NK-92 (cell line): ENCODE results near the gene PIP5KL1.

Source experiments
- DNase-seq: peaks from one replicate; lab custom pipeline; 2025; ENCODE audit not compliant: unreplicated experiment; lab: John Stamatoyannopoulos, UW

The PIP5KL1 gene

DNA sequence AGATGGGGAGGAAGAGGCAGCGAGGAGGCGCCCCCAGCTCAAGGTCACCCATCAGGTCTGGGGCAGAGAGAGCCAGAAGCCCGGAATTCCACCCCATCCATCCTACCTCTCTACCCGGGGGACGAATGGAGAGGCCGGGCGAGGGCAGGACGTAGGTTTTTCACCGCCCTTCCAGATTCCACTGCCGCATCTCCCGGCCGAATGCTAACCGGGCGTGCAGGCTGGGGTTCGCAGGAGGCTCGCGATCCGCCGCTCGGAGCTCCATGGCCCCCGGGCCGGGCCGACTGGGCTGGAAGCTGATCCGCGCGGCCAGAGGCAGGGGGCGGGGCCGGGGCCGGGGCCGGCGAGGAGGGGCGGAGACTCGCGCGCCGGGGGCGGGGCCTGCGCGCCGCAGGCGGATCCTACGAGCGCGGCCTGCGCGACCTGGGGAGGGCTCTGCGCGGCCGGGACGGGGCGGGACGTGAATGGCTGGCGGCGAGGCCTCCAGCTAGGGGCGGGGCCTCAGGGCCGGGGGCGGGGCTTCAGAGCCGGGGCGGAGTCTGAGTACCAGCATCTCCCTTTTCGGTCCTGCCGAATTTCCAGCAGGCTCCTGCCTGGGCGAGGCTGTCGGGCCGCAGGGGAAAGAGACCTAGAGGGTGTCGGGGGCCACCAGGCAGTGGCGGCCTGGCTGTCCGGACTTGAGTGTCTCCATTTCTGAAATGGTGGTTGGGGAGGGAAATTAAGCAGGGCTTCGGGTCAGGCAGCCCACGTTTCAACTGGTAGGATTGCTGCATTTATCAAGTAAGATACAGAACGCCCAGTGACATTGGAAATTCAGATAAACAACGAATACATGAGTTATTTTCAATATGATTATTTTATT lies 13.6 kb downstream of the PIP5KL1 start, which contains the start of gene ST6GALNAC4:
Gene ST6GALNAC4 (minus strand): TSS at position 322 of the 862 bp plus-strand sequence. CDS start 622 bp downstream, outside the sequence.
- peak; percentile 71 for DNase-seq

DNA sequence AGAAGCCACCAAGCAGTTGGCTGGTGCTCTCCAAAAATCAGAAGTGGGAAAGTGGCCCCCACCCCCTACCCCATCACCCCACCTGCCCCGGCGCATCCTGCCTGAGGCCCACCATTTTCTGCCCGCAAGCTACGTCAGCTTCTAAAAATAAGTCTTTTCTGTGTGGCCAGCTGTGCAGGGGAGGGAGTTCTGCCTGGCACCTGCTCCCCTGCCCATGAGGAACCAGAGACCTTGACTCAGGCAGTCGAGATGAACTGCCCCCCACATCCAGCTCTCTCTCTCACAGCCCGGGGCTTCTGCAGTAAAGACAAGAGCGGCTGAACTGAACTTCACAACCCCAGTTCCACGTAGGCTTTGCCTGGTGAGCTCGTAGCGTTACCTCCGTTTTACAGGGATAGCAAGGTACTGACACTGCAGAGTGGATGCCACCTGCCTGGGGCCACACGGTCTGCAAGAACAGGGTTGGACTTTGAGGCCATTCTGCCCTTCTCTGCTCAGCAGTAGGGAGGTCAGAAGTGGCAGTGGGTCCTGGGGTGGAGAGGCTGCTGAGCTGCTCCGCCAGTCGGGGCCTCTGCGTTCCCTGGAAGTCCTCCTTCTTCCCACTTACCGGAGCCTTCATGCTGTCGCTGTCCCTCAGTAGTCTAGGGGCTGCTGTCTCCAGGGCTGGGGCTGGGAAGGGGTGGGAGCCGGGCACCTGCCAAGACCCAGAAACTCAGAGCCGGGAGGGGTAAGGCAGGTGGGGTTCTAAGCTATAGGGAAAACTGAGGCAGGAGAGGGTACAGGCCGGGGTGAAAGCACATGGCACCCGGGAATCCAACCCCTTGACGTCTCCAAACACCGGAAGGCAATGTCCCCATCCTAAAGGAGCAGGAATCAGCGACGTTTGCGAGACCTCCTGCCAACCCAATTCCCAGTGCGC lies 14.5 kb downstream of the PIP5KL1 start:
- no peak for DNase-seq

DNA sequence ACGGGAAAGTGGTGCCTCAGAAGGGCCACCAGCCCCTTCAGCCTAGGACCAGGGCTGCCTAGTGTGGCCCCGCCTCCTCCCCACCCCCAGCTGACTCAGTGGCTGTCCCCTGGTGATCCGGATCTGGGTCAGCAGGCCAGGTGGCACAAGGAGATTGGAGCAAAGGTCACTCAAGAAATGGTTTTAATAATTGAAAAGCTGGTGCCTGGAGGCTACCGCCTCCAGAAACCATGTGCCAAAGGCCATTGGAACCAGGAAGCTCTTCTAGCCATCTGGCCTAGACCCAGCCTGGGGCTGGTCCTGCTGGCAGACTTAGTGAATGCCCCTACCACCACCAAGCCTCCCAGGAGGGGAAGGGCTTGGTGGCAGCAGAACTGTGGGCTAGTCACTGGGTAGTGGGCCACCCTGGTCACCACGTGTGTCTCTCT lies 15.2 kb downstream of the PIP5KL1 start:
- DNase-seq: no peak

DNA sequence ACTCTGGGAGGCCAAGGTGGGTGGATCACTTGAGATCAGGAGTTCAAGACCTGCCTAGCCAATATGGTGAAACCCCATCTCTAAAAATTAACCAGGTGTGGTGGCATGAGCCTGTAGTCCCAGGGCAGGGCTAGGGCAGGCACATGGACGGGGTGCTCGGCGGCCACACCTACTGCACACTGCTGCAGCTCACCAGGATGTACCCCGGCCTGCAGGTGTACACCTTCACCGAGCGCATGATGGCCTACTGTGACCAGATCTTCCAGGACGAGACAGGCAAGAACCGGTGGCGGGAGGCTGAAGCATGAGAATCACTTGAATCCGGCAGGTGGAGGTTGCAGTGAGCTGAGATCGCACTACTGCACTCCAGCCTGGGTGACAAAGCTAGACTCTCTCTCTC lies 16.9 kb downstream of the PIP5KL1 start:
- no peak for DNase-seq

DNA sequence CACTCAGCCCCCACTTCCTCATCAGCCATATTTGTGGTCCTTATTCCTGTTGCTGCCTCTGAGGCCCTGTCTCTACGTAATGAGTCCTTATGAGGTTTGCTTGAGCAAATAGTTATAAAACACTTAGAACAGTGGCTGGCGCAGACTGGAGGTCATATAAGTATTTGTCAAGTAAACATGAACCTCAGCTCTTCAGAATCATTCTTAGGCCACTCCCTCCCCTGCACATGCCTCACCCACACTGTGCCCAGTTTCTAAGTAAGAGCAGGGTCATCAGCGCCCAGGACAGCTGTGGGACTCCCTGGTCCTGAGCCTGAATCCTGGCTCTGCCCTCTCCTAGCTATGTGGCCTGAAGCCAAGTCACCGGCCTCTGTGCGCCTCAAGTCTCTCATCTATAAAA lies 17.7 kb downstream of the PIP5KL1 start:
- DNase-seq: no peak

DNA sequence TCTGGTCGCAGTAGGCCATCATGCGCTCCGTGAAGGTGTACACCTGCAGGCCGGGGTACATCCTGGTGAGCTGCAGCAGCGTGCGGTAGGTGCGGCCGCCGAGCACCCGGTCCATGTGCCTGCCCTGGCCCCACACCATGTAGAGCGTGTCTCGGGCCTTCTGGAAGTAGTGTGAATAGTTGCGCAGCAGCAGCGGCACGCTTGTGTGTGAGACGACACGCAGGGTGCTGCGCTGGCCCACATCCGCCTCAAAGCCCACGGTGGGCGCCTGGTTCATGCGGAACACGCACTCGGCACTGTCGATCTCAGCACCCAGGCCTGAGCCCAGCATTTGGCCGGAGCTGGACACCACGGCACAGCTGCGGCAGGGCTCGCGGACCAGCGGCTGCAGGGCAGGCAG lies 18.3 kb downstream of the PIP5KL1 start:
- no peak for DNase-seq

DNA sequence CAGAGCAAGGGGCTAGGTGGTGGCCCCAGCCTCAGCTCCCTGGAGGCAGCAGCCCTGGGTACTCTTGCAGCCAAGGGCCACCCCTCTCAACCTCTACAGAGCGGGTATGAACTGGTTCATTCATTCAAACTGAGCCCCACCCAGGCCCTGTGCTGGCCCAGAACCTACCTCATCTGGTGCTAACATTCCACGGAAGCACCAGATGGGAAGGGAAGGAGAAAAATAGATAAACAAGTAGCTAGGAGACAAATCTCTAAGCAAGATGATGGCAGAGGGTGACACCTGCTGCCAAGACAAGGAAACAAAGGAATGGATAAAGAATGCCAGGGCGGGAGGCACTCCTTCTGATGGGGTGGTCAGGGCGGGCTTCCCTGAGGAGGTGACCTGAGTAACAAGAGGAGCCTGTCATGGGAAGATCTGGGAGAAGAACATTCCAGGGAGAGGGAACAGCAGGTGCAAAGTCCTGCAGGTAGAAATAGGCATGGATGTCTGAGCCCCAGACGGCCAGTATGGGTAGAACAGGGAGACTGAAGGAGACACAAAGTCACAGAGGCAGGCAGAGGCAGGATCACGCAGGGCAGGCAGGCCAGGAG lies 19.9 kb downstream of the PIP5KL1 start:
- DNase-seq: no peak

DNA sequence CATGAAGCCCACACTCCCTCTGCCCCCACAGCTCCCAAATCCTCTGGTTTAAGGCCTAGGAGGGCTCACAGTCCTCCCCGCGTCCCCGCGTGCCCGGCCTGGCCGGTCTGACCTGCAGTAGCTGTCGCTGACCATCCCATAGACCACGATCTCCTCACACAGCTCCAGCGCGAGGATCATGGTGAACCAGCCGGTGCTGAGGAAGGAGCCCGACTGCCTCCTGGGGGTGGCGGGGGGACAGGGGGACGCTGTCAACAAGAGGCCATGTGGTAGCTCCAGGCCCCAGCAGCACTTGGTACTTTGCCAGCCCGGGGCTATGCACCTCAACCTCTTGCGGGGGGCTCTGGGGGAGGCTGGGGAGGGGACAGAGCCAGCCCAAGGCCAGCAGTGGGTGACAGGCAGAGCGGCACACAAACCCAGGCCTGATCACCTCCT lies 20.7 kb downstream of the PIP5KL1 start:
- no peak for DNase-seq

DNA sequence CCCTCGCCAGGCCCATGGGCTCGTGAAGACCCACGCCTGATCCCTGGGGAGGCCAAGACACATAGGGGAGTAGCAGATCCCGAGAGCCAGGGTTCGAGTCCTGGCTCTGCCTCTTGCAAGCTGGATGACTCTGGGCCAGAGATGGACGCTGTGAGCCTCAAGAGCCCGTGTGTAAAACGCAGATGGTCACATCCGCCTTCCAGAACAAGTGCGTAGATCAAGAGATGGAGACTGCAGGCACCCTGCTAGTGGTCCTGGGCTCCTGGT lies 22.0 kb downstream of the PIP5KL1 start:
- no peak for DNase-seq

DNA sequence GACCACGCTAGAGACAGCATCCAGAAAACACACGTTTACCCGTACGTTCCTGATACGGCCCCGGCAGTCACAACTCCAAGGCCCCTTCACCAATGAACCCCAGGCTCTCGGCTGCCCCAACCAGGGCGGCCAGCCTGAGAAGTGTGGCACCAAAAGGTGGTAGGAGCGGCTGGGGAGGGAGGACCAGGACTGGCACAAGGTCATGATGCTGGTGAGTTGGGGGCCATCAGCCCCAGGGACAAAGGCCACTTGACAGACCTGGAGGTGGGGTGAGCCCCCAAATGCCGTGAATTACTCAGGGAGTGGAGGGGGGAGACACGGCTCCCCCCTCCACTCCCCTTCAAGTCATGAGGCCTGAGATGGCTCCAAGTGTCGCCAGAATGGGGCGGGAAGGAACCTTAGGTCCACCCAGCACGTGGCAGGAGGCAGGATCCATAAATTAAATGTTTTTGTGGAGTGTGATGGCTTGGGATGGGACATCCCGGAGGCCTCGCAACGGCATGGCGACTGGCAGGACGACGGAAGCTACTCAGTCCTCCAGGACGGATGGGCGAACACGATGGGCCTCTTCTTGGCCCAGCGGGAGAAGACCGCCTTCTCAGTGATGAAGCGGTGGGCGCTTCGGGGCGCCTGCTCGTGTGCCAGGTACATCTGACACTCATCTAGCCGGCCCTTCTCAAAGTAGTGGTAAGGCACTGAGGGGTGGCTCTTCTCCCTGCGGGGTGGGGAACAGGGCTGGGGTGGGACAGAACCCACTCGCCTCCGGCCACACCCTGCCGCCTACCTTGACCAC lies 22.5 kb downstream of the PIP5KL1 start:
- DNase-seq: no peak

DNA sequence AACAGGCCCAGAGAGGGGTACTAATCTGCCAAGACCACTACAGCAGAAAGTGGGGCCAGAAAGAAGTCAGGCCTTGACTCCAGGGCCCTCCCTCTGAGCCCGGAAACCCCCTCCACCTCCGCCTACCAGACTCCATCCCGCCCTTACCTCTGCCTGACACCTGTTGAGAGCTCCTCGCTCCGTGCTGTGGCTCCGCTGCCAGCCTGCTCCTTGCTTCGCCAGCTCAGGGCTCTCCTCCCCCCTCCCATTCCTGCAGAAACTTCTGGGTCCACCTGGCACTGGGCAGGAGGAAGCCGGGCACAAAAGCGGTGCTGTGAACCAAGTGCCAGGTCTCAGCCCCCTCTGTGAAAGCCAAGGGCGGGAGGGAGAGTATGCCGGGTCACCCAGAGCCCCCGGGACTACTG lies 24.8 kb downstream of the PIP5KL1 start:
- no peak for DNase-seq

DNA sequence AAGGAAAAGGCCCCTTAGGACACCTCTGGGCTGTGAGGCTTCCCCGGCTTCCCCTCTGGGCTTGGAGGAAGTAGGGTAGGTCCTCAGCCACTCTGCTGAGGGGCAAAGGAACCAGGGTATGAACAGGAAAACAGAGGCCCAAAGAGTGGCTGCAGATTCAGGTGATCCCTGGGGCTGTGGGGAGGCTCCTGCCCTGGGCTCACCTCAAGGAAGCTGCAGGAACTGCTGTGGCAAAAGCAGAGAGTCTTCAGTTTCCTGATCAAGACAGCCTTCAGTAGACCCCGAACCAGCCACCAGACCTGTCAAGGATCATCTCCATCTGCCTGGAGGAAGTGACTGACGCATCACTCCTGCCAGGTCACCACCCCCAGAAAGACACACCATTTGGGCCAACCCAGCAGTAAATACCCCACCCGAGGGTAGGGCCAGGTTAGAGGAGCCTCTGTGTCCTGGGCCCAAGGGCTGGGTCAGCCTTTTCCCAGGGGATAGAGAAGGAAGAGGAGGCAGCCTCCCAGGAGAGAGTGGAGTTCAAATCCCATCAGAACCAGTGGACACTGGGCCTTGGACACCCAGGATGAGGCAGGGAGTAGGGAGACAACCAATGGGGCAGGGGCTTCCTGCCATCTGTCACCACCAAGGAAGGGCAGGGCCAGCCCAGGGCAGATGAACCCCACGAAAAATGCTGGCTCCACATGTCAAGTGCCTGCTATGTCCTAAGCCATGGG lies 25.4 kb downstream of the PIP5KL1 start:
- DNase-seq: no peak

DNA sequence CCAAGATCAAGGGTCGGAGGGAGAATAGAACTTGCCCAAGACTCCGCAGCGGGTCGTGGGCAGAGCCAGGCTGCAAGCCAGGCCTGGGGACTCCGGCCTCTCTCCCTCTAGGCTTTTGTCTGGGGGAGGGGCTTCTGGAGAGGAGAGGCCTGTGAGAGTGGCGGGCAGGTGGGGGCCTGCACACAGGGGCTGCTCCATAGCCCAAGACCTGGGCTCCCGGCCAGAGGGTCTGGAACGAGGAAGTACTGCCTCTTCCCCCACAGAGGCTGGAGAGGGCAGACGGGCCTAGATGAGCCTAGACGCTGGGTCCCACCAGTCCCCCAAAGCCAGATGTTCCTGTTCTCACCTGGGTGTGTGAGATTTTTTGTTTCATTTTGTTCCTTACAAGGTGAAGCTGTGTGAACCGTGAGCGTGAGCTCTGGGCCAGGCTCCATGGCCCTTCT lies 26.0 kb downstream of the PIP5KL1 start:
- DNase-seq: no peak

DNA sequence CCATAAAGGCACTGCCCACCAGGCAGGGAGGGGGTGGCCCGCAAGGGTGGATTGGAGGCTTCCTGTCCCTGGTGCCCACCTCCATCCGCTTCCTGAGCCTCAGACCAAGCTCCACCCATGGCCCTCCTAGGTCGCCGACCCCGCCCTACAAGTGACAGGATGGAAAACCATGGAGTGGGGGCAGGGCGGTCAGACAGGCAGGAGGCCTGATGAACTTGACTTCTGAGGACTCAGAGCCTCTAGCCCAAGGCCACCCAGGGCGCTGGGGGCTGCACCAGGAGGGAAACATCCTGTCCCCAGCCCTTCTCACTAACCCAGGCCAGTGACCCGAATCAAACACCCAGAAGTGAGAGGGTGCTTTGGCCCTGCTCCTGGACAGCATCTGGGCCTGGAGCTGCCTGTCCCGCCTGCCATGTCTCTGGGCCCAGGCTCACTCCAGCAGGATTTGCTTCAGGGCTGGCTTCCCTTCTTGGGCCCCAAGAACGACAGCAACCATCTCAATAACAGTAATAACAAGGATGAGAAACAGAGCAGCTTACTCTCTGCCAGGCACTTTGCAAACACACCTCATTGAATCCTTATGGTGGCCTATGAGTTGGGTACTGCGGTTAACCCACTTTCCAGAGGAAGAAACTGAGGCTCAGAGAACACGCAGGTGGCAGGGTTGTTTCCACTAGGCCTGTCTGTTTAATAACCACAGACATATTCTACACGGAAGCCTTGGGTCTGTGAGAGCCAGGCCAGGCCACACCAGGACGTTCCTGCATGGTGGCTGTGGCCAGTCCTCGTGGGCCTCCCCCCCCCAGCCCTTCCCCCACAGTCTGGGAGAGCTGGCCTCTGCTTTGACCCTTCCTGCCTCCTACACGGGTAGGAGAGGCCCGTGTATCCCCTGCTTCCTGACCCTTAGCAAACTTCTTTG lies 26.8 kb downstream of the PIP5KL1 start:
- DNase-seq: no peak

DNA sequence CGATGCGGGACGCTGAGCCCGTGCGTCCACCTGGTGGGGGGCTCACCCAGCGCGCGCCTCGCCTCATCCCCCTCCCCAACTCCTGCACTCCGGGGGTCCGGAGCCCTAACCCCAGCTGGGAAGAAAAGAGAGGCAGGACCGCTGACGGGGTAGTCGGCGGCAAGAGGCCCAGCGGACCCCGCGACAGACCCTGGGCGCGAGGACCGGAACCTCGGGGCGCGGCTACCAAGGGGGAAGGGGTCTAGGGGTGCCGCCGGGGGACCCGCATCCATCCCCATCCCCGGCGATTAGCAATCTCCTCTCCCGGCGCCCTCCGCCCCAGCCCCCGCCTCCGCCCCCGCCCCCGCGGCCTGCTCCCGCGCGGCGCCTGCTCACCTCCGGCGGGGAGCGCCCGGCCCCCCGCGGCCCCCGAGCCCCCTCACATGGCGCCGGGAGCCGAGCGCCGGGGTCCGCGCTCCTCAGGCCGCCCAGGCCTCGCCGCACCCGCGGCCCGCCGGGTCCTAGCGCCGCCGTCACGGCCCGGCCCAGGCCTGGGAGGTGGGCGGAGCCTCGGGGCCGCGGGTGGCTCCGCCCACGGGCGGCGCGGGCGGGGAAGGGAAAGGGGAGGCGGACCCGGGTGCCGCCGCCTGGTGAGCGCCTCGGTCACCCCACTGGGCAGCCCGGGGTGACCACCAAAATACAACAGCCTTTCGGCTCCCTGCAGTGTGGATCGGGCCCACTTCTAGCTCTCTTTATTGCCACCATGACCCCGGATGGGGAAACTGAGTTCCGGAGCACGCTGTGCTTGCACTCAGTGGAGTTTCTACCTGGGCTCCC lies 31.2 kb downstream of the PIP5KL1 start, which contains the start of gene ST6GALNAC6:
Gene ST6GALNAC6 (minus strand): TSS at position 476 of the 816 bp plus-strand sequence. CDS start 1,622 bp downstream, outside the sequence.
- no peak for DNase-seq

DNA sequence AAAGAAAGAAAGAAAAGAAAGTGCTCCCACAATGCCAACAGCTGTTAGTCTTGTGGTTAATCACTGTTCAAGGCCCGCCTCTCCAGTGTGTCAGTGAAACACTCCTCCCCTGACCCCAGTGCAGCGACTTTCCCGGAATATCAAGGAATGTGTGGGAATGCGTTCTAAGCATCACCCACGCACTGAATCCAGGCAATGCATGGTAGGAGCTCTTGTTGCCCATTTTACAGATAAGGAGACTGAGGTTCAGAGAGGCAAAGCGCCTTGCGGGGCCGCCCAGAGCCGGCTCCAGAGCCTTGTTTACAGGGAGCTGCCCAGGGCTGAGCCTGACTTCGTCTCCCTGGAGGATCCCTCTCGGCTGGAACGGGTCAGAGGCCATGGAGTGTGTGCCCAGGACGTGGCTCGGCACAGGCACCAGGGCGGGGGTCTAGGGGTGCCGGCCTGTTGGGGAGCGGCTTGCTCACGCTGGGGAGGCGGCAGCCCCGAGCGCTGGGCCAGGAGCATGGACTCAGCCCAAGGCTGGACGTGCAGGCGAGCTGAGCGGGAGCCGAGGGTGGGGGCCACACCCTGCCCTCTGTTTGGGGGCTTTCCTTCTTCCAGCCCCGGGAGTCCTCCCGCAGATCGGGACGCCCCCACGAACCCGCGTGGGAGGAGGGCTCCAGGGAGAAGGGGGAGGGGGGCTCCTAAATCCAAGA lies 32.0 kb downstream of the PIP5KL1 start:
- no peak for DNase-seq

DNA sequence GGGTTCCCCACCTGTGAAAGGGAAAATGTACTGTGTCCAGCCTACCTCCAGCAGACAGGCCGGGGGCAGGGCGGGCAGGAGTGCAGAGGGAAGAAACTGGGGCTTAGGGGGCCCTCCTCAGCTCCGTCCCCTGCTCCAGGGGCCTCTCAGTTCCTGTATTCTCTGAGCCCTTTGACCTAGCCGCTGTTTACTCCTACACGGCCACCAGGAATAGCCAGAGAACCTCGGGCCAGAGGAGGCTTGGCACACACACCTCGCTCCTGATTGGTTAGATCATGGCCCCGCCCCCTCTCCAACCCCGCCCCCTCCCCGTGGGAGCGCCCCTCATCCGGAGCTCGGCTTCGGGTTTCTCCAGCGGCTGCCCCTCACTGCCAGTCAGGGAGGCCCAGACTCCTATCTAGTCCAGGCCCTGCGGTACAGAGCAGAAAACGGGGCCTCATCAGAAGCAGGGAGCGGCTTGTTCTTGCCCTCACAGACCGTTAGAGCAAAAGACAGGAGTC lies 33.3 kb downstream of the PIP5KL1 start:
- no peak for DNase-seq
